Measurements from ENCODE around the gene CAPN7. TPM values are rescaled to one million over a fixed set of nuclear protein-coding genes. Genes with fewer than 3 reads are reported as not detected.

CAPN7 gene
- polyA plus RNA-seq, 1 experiment, result 12.9 TPM

GRCh38 chr3:15217011-15217671 is 11.1 kb downstream of the CAPN7 start:
- POLR2A ChIA-PET, result no interaction called here
- CTCF ChIA-PET, result no interaction called here
- TF ChIP-seq, protein P1, sequence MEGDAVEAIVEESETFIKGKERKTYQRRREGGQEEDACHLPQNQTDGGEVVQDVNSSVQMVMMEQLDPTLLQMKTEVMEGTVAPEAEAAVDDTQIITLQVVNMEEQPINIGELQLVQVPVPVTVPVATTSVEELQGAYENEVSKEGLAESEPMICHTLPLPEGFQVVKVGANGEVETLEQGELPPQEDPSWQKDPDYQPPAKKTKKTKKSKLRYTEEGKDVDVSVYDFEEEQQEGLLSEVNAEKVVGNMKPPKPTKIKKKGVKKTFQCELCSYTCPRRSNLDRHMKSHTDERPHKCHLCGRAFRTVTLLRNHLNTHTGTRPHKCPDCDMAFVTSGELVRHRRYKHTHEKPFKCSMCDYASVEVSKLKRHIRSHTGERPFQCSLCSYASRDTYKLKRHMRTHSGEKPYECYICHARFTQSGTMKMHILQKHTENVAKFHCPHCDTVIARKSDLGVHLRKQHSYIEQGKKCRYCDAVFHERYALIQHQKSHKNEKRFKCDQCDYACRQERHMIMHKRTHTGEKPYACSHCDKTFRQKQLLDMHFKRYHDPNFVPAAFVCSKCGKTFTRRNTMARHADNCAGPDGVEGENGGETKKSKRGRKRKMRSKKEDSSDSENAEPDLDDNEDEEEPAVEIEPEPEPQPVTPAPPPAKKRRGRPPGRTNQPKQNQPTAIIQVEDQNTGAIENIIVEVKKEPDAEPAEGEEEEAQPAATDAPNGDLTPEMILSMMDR (IDR thresholded peaks at IDR 0.05; ENCODE audit: insufficient read depth, low read depth, low read length), result no peak
- DNase-seq (ENCODE audit: low read depth), result no peak
- Histone ChIP-seq H3K36me3 (ENCODE audit: control insufficient read depth, insufficient read depth, low read length) (peaks cover 13% of the 10 kb centered on the region), H3K27me3 (ENCODE audit: control insufficient read depth, insufficient read depth, low read length) (no peaks in the 10 kb centered on the region), H3K4me3 (ENCODE audit: low read depth, low read length) (no peak overlapping the region)

DNA sequence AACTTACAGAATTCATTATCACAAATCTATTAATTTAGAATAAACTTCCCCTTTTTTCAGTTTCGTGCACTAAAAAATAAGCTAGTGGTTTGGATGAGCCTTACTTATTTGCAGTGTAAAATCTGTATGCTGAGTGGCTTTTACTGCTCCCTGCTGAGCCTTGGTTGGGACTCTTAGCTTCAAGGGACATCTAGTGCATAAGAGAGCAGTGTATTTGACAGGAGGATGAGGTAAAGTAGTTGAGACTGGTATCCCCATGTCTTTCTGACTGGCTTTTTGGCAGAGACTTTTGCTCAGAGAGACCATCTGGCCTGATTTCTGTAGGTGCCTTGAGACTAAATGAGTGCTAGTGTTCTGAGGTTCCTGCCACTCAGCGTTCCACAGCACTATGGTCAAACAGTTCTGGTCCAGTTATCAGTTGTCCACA is 11.8 kb downstream of the CAPN7 start:
- Histone ChIP-seq H3K36me3 (ENCODE audit: control insufficient read depth, insufficient read depth, low read length) (peaks cover 16% of the 10 kb centered on the region), H3K4me3 (ENCODE audit: low read depth, low read length) (no peak overlapping the region), H3K27me3 (ENCODE audit: control insufficient read depth, insufficient read depth, low read length) (no peaks in the 10 kb centered on the region)
- no peak for DNase-seq (ENCODE audit: low read depth)
- TF ChIP-seq, protein P1 (IDR thresholded peaks at IDR 0.05; ENCODE audit: insufficient read depth, low read depth, low read length), result no peak
- ChIA-PET POLR2A (no interaction called here), CTCF (no interaction called here)

- Histone ChIP-seq H3K4me3 (ENCODE audit: low read depth, low read length) (no peak overlapping the region), H3K36me3 (ENCODE audit: control insufficient read depth, insufficient read depth, low read length) (peaks cover 16% of the 10 kb centered on the region), H3K27me3 (ENCODE audit: control insufficient read depth, insufficient read depth, low read length) (no peaks in the 10 kb centered on the region)
- ChIA-PET CTCF (no interaction called here), POLR2A (no interaction called here)
- no peak for DNase-seq (ENCODE audit: low read depth)
- TF ChIP-seq, protein P1 (IDR thresholded peaks at IDR 0.05; ENCODE audit: insufficient read depth, low read depth, low read length), result no peak
Measured at GRCh38 chr3:15218689-15219088, 12.6 kb downstream of the CAPN7 start.

GRCh38 chr3:15220056-15220455 is 14.0 kb downstream of the CAPN7 start:
- Histone ChIP-seq H3K4me3 (ENCODE audit: low read depth, low read length) (no peak overlapping the region), H3K36me3 (ENCODE audit: control insufficient read depth, insufficient read depth, low read length) (peaks cover 18% of the 10 kb centered on the region), H3K27me3 (ENCODE audit: control insufficient read depth, insufficient read depth, low read length) (no peaks in the 10 kb centered on the region)
- no peak for DNase-seq (ENCODE audit: low read depth)
- CTCF ChIA-PET, result interaction anchor here (0.6 to 1.0 kb wide), 2 partner anchors 21 to 48 kb away, joined by 3 read pairs; no protein-coding TSS in a partner anchor
- POLR2A ChIA-PET, result no interaction called here
- TF ChIP-seq, protein P1 (IDR thresholded peaks at IDR 0.05; ENCODE audit: insufficient read depth, low read depth, low read length), result no peak

GRCh38 chr3:15220661-15221060 is 14.6 kb downstream of the CAPN7 start:
- ChIA-PET POLR2A (no interaction called here), CTCF (interaction anchor here (2.0 kb wide), 2 partner anchors 15 to 18 kb away, joined by 5 to 8 read pairs; partner anchors contain the start of gene CAPN7)

More at GRCh38 chr3:15220661-15221060, 14.6 kb downstream of the CAPN7 start:
- Histone ChIP-seq H3K27me3 (ENCODE audit: control insufficient read depth, insufficient read depth, low read length) (no peaks in the 10 kb centered on the region), H3K36me3 (ENCODE audit: control insufficient read depth, insufficient read depth, low read length) (peaks cover 18% of the 10 kb centered on the region), H3K4me3 (ENCODE audit: low read depth, low read length) (no peak overlapping the region)
- no peak for DNase-seq (ENCODE audit: low read depth)
- TF ChIP-seq, protein P1 (IDR thresholded peaks at IDR 0.05; ENCODE audit: insufficient read depth, low read depth, low read length), result no peak
